Adrenal gland (tissue), 5 donors: Measurements from ENCODE around the gene KLHL29.

Experiments
- CTCF ChIP-seq, 6 experiments: fragments of 450-650 bp in 4 of 6; fragments of 200-600 bp in 2 of 6; sonication (generic) in 1 of 6; IDR thresholded peaks; 1 replicate in 5 of 6; 2 replicates in 1 of 6; pipeline versions ENCODE4 v1.5.1 to v1.8.0; 2016 to 2021; ENCODE audit warnings: antibody characterized with exemption in 6 of 6, mild to moderate bottlenecking in 2 of 6, moderate library complexity in 1 of 6
- POLR2A ChIP-seq, 2 donors: fragments of 450-650 bp; IDR thresholded peaks; one replicate each; pipeline ENCODE4 v1.6.1; 2017; ENCODE audit warnings: antibody characterized with exemption in 2 of 2, mild to moderate bottlenecking in 2 of 2, moderate library complexity in 1 of 2
- donor health status: DM: no; HTN: no; CAD: no.

DNA sequence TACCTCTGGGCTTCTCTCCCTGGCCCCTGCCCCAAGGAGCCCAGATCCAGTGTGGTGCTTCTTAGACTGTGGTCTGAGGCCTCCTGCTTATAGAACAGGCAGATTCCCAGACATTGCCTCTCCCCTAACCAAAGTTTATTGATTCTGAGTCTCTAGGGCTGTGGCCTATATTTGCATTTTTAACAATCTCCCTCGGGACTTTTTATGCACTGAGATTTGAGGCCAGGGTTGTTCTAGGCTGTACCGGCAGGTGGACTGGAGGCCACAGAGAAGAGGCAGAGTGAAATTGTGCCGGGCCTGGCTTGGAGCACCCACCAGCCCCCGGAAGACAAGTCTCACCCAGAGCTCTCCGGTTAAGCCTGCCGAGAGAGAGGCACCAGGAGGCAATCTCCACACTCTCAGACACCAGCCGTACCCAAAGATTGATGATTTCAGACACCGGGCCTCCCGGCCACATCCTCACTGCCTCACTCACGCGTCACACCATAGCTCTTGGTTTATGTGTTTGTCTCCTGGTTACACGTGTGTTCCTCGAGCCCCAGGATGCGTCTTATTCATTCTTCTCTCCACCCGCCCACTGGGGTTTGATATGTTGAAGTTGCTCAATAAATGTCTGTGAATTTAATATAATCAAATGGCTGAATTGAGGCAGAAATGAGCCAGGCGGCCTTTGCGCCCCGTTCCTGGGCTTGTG is 203.7 kb downstream of the KLHL29 start:
- TF ChIP-seq CTCF (IDR thresholded peaks at IDR 0.05) (no peak), POLR2A (IDR thresholded peaks at IDR 0.05) (no peak)
